K562 (cell line): Measurements from ENCODE around the gene ATP6V0E2. TPM values are rescaled to one million over a fixed set of nuclear protein-coding genes. Genes with fewer than 3 reads are reported as not detected.
"Not testable (repeated sequence)": the region's sequence is repeated elsewhere in the genome, so short reads cannot be mapped to it uniquely, and the experiment has no call there.

ENCODE experiments used
- ATAC-seq: fragments of 200-7000 bp; cut with Tn5 transposase; 3 replicates; pipeline ENCODE4 v1.9.1; 2020; ENCODE audit warnings: moderate library complexity
- BruUV-seq: library from RNA; stranded (reverse); fragments of 400-500 nt; replicated peaks from 2 replicates; lab custom pipeline; 2021; lab: Mats Ljungman, UMichigan
- CTCF ChIA-PET: fragments of 300-600 bp; formaldehyde crosslinking; extraction: SDS; loops from one replicate; lab custom pipeline; 2021; ENCODE audit warnings: low intra/inter-chr PET ratio; lab: Yijun Ruan, JAX
- POLR2A ChIA-PET: fragments of 300-600, 350-650 bp; sonication (Branson Sonifier 250); formaldehyde crosslinking; extraction: SDS; loops from one replicate; lab custom pipeline; 2021; ENCODE audit warnings: antibody characterized with exemption, inconsistent platforms; lab: Yijun Ruan, JAX
- DNase-seq, 4 experiments: peaks; one replicate each; pipeline versions ENCODE4 v3.0.0 to v3.0.0-alpha.2; 2011 to 2018; ENCODE audit warnings: low spot score in 3 of 4, mixed read lengths in 3 of 4; ENCODE audit errors: extremely low read depth in 1 of 4
- FAIRE-seq: peaks from 2 replicates; lab custom pipeline; 2011; peaks lifted over from hg19 to GRCh38; lab: Jason Lieb, UNC
- H2AFZ ChIP-seq: 2 replicates; pipeline ENCODE4 v1.6.0; 2011; ENCODE audit warnings: low read depth, low read length, control low read depth, inconsistent platforms
- H3K27ac ChIP-seq: fragments of 200-600 bp; 3 replicates; pipeline ENCODE4 v1.8.0; 2011; ENCODE audit warnings: low read depth, mild to moderate bottlenecking, control low read depth, inconsistent platforms, low read length, moderate library complexity, mixed read lengths; ENCODE audit errors: extremely low read depth
- H3K27me3 ChIP-seq, 2 experiments: fragments of 300-600 bp in 1 of 2; 2 replicates in 1 of 2; 3 replicates in 1 of 2; pipeline versions ENCODE4 v1.6.0 to v1.8.0; 2011; ENCODE audit warnings: inconsistent platforms in 2 of 2, low read length in 2 of 2, mild to moderate bottlenecking in 1 of 2, mixed read lengths in 1 of 2, moderate library complexity in 1 of 2; ENCODE audit not compliant: control insufficient read depth in 2 of 2, insufficient read depth in 2 of 2
- H3K36me3 ChIP-seq: fragments of 300-600 bp; 3 replicates; pipeline ENCODE4 v1.8.0; 2011; ENCODE audit warnings: mild to moderate bottlenecking, low read length, inconsistent platforms; ENCODE audit not compliant: control insufficient read depth, insufficient read depth
- H3K4me1 ChIP-seq, 2 experiments: fragments of 200-600 bp in 1 of 2; replicated peaks in 1 of 2; 2 replicates in 1 of 2; 3 replicates in 1 of 2; pipeline versions ENCODE4 v1.5.1 to v1.8.0; 2011; ENCODE audit warnings: inconsistent platforms in 2 of 2, low read length in 2 of 2, mild to moderate bottlenecking in 1 of 2, mixed read lengths in 1 of 2, moderate library complexity in 1 of 2; ENCODE audit not compliant: control insufficient read depth in 2 of 2, insufficient read depth in 2 of 2
- H3K4me2 ChIP-seq: 2 replicates; pipeline ENCODE4 v1.6.1; 2011; ENCODE audit warnings: low read length, control low read depth, inconsistent platforms, mixed read lengths; ENCODE audit not compliant: insufficient read depth
- H3K4me3 ChIP-seq: fragments of 200-600 bp; sonication (generic), shearing (Covaris generic); 2 replicates; pipeline ENCODE4 v1.5.1; 2016; ENCODE audit warnings: control low read depth, inconsistent platforms
- H3K79me2 ChIP-seq: fragments of 200-600 bp; 3 replicates; pipeline ENCODE4 v1.8.0; 2011; ENCODE audit warnings: low read length, inconsistent platforms; ENCODE audit not compliant: control insufficient read depth, insufficient read depth
- H3K9ac ChIP-seq, 2 experiments: 2 replicates each; pipeline versions ENCODE4 v1.6.0 to v1.6.1; 2011; ENCODE audit warnings: low read depth in 2 of 2, low read length in 2 of 2, control low read depth in 1 of 2, inconsistent platforms in 1 of 2, mild to moderate bottlenecking in 1 of 2, mixed read lengths in 1 of 2; ENCODE audit not compliant: insufficient read depth in 1 of 2
- H3K9me1 ChIP-seq: one replicate; pipeline ENCODE4 v1.6.0; 2011; ENCODE audit warnings: inconsistent platforms, mild to moderate bottlenecking, low read length, moderate library complexity; ENCODE audit not compliant: control insufficient read depth, insufficient read depth
- H3K9me3 ChIP-seq: replicated peaks from 2 replicates; pipeline ENCODE4 v1.5.1; 2011; ENCODE audit warnings: low read depth, low read length, inconsistent platforms; ENCODE audit not compliant: control insufficient read depth, insufficient read depth
- H4K20me1 ChIP-seq: replicated peaks from 2 replicates; pipeline ENCODE4 v1.6.1; 2011; ENCODE audit warnings: low read length, inconsistent platforms, mixed read lengths; ENCODE audit not compliant: control insufficient read depth, insufficient read depth
- SRF ChIP-seq, 2 experiments: fragments of 250-450, 450-650 bp in 1 of 2; sonication (Bioruptor Pico) in 1 of 2; sonication (generic) in 1 of 2; formaldehyde crosslinking; IDR thresholded peaks; 2 replicates each; pipeline versions ENCODE4 v1.5.0 to v1.5.1; 2020 to 2022; ENCODE audit warnings: mild to moderate bottlenecking in 1 of 2, missing genetic modification reagents in 1 of 2
- WGBS: fragments of 100-300 bp; shearing (Covaris generic); methylation state at CpG from one replicate; pipeline ENCODE4 v1.1.6; 2016; ENCODE audit warnings: low coverage, mixed read lengths; ENCODE audit not compliant: insufficient coverage; ENCODE audit errors: missing lambda C conversion rate; 5-methylcytosine and 5-hydroxymethylcytosine counted together
- in situ Hi-C: fragments of 300-500 bp; cut with MboI; formaldehyde crosslinking; loops from 4 replicates; pipeline ENCODE4 v1.15.0; 2018; ENCODE audit warnings: inconsistent platforms, mixed read lengths
- intact Hi-C: fragments of 100-400 bp; cut with micrococcal nuclease; formaldehyde crosslinking; loops from 2 replicates; pipeline ENCODE4 v1.14.2; 2022
- polyA plus RNA-seq, 8 experiments: library from polyadenylated mRNA; depleted of rRNA in 4 of 8; stranded (reverse) in 5 of 8; unstranded in 3 of 8; fragments of >200 nt; fragmentation: Nextera tagmentation in 2 of 8; fragmentation: Illumina TruSeq in 1 of 8; extraction: Ambion mirVana in 2 of 8; extraction: Trizol in 1 of 8; gene quantifications; 2 replicates each; pipeline versions ENCODE4 v1.2.1 to v1.2.3, GENCODE V29; 2011 to 2014; ENCODE audit warnings: inconsistent platforms in 1 of 8, missing spikeins in 1 of 8
- total RNA-seq, 7 experiments: library from RNA; depleted of rRNA in 6 of 7; stranded (reverse); fragments of >200 nt in 6 of 7; fragmentation: Illumina TruSeq in 2 of 7; extraction: Trizol in 2 of 7; gene quantifications; 2 replicates each; pipeline versions ENCODE4 v1.2.1 to v1.2.3, GENCODE V29; 2011 to 2021; ENCODE audit warnings: low replicate concordance in 1 of 7

ATP6V0E2 gene
- total and polyA plus RNA-seq, 9 of the 15 experiments (the other 6 are each of a cell fraction or from before 2014, with no cell fraction given) = 0.55 to 18.5 (median 10.9) TPM

GRCh38 chr7:149890715-149891114 is 16.9 kb downstream of the ATP6V0E2 start:
- peak in 1 of 2 experiments; percentile 72; a peak in 1 of 4 replicates for TF ChIP-seq SRF (CRISPR knock-in tag; IDR thresholded peaks at IDR 0.05)
- TF ChIP-seq, all 486 proteins: peak for 1; not testable (repeated sequence) for 485
- H3K36me3 ChIP-seq, H3K9ac ChIP-seq, intact Hi-C loops, H3K4me2 ChIP-seq, H2AFZ ChIP-seq, ATAC-seq, POLR2A ChIA-PET, H3K9me3 ChIP-seq, DNase-seq, H3K79me2 ChIP-seq, BruUV-seq, H4K20me1 ChIP-seq, H3K4me1 ChIP-seq, H3K4me3 ChIP-seq, in situ Hi-C loops, H3K9me1 ChIP-seq, H3K27ac ChIP-seq, CTCF ChIA-PET: not testable (repeated sequence)
- H3K27me3 ChIP-seq = peaks cover 10 to 14% of the 10 kb centered on the region in 2 experiments
- 0% methylated on average over 1 of the region's 2 CpGs for WGBS
- FAIRE-seq = peak; percentile 11

DNA sequence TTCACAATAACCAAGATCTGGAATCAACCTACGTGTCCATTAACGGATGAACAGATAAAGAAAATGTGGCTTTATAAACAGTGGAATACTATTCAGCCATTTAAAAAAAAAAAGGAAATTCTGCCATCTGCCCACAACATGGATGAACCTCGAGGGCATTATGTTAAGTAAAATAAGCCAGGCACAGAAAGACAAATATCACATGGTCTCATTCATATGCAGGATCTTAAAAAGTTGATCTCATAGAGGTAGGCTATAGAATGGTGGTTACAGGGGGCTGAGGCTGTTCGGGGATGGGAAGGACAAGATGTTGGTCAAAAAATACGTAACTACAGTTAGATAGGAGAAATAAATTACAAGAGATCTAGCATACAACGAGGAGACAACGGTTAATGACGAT is 21.2 kb downstream of the ATP6V0E2 start:
- H3K9me1 ChIP-seq, CTCF ChIA-PET, H3K36me3 ChIP-seq, BruUV-seq, ATAC-seq, H3K27ac ChIP-seq, H3K9me3 ChIP-seq, H3K4me3 ChIP-seq, H3K27me3 ChIP-seq, in situ Hi-C loops, FAIRE-seq, H3K4me2 ChIP-seq, H3K79me2 ChIP-seq, H4K20me1 ChIP-seq, POLR2A ChIA-PET, DNase-seq, intact Hi-C loops, H3K9ac ChIP-seq, H3K4me1 ChIP-seq, H2AFZ ChIP-seq: not testable (repeated sequence)
- WGBS = under 1% methylated on average over 8 of the region's 8 CpGs
